GM18508 (cell line): ENCODE results near the gene TCIRG1.

ENCODE experiments used
- ATAC-seq: cut with Tn5 transposase; IDR thresholded peaks from one replicate; pipeline ENCODE4 v1.9.1; 2021; ENCODE audit warnings: moderate number of reproducible peaks; ENCODE audit not compliant: insufficient read depth, unreplicated experiment

Gene TCIRG1

DNA sequence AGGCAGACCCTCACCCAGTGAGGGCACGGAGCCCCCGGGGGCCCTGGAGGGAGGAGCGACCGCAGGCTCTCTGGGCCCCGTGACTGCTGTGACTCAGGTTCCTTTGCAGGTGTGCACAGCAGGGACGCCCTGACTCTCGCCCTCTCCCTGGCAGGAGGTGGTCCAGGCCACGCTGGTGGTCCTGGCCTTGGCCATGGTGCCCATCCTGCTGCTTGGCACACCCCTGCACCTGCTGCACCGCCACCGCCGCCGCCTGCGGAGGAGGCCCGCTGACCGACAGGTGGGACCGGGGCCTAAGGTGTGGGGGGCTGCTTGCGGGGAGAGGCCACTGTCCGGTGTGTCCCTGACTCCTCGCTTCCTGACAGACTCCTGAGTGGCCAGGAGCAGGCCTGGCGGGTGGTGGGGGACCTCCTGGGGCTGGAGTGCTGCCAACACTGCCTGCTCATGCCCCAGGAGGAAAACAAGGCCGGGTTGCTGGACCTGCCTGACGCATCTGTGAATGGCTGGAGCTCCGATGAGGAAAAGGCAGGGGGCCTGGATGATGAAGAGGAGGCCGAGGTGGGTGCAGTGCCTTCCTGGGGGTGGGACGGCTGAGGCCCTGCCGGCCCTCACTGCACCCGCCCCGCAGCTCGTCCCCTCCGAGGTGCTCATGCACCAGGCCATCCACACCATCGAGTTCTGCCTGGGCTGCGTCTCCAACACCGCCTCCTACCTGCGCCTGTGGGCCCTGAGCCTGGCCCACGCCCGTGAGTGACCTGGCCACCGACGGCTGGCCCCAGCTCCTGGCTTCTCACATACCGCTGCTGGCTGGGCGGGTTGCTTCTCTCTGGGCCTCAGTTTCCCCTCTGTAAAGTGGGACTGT, 10.9 kb downstream of the TCIRG1 start:
- ATAC-seq: no peak

- ATAC-seq: no peak
These were observed 11.6 kb downstream of the TCIRG1 start for GRCh38 chr11:68050371-68050841.

- ATAC-seq: no peak
These were observed 12.6 kb downstream of the TCIRG1 start for GRCh38 chr11:68051191-68052136.

DNA sequence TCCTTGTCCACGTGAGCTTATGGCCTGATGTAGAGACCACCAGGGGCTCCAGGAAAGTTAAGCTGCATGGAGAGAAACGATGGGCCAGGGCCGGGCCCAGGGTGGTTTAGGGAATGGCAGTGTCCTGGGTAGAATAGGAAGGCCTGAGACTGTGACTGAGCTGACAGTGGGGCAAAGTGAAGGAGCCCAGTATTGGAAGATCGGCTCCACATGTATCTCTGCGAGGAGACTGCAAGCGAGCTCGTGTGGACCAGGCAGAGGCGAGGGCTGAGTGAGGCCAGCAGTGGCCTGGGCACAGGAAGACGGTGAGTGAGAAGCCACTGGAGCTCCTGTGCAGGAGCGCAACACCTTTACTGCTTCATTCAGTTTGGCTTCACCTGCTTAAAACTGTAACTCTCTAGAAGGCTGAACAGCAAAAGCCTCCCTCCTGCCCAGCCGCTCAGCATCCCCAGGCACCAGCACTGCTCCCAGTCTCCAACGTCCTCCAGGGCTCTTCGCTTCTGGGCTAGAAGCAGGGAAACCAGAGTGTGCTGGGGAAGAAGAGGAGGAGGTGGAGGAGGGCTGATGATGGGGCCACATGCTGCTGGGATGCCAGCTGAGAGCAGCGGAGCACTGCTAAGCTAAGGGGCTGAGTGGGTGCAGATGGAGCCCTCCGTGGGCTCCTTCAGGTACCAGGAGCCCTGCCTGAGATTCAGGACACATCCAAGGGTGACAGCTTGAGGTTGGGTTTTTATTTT, 13.5 kb downstream of the TCIRG1 start:
- no peak for ATAC-seq

DNA sequence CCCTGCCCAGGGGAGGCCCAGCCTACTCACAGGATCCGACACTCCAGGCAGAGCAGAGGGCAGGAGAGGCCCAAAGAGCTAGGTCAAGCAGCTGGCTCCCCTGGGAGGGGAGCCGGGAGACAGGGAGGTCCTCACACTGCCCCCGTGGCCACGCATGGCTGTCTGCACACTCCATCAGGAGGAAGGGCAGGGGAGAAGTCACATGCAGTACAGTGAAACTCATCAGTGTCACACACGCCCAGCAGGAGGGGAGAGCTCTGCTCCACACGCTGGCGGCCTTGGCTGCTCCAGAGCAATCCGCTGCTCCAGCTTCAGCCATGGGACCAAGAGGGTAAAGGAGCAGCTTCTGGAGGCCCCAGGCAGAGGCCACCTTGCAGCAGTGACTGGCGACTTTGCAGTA, 14.3 kb downstream of the TCIRG1 start:
- no peak for ATAC-seq

DNA sequence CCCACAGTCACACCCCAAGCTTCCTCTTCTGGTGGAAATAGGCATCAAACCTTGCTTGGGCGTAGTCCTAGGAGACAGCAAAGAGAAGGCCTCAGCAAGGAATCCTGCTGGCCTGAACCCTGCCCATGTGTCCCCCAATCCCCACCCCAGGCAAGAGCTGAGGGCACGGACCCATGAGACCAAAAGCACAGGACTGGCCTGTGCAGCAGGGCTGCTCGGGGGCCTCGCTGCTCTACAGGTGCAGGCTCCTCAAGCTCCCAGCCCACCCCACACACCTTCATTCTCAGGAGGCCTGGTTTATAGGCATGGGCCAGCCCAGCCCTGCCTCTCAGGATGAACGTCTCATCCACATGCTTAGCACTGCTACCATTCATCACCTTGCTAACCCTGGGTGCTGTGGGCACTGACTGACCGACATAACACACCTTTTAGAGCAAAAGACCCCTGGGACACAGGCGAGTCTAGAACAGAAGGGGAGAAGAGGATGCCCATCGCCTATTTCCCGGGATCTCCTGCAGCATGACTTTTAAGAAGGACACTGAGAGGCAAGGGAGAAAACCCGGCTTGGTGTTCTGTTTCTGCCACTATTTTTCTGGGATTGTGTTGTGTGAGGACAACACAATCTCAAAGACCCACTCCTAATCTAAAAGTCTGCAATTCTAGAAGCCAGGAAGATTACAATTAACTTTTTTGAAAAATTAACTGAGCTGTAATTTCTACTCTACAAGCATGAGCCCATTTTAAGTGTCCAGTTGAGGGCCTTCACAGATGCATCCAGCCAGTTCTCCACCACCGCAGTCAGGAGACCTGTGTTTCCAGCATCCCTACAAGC, 15.4 kb downstream of the TCIRG1 start:
- no peak for ATAC-seq

- no peak for ATAC-seq
These were observed 17.8 kb downstream of the TCIRG1 start for GRCh38 chr11:68056317-68057285.

- no peak for ATAC-seq
These were observed 19.0 kb downstream of the TCIRG1 start for GRCh38 chr11:68057807-68058206.

DNA sequence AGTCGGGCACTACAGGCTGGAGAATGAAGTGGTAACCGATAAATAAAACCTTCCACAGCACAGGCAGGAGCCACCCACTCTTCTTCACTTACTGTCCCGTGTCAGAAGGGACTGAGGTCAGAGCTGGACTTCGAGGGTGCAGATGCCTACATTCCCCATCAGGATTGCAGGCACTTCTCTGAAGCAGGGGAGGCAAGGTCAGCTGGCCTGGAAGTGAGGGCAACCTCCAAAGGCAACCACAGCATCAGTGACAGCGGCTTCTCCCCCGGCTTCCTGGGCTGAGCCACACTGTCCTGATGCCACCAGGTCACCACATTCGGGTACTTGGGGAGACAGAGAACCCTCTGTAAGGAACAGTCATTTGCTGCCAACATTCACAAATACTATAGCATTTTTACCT, 22.7 kb downstream of the TCIRG1 start:
- no peak for ATAC-seq

DNA sequence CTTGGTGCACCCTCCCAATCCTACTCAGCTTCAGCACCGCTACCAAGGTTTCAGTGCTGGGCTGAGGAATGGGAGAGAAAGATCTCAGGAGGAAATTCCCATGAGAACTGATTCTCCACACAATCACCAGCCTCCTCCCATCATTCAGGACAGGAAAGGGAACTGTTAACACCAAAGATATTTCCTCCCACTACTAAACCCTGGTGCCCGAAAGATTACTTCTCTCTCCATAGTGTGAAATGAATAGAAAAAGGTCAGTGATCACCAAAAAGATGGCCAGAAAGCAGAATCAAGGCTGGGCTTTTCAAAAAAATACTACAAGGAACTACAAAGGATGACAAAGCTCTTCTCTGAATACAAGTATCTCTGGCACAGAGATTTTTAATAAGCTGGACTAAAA, 26.1 kb downstream of the TCIRG1 start:
- ATAC-seq: no peak

DNA sequence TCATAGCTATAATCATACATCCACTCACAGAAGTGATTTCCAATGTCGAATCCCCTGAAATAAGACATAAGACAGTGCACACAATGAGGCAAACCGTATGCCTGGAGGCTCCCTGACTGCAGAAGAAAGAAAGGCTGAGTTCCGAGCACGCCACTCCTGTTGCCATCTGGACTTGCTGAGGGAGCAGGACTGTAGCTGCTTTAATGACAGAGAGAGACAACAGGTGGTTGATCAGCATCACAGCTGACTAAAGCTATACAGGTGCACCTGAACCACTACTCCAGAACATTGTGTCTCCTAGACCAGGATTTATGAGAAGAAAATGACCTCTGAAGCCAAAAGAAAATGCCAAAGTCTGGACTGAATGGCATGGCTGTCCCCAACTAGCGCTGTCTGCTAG, 27.0 kb downstream of the TCIRG1 start:
- no peak for ATAC-seq

DNA sequence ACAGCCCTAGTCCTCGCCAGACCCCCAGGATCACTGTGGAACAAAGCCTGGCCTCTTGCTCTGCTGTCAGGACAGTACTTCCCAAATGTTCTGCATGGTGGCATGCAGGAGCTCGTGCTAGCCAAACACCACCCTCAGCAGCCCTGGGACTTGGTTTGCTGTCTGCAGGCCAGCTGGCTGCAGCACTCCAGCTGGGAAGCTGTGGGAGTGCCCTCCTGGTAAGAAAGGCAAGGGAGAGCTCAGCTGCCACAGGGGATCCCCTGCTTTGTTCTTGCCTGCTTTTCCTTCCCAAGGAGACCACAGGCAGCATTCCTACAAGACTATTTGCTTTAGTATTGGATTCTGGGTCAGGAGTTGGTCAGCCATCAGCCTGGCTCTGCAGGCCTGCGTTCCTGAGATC, 27.9 kb downstream of the TCIRG1 start:
- no peak for ATAC-seq

DNA sequence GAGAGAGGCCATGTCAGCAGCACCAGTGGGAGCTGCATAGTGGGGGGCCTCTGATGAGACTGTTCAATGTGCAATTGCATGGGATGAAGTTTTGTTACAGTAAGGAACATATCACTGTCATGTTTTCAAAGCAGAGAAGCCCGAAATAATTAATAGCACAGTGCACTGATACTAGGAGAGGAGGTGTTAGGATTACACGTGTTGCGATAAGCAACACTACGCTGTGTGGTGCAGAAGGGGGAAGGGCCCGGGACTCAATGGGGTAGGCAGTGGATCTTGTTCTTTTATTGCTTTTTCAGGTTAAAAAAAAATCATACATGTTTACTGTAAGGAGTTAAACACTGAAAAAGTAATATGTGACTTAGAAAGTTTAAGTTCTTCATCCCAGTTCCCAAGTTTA, 29.2 kb downstream of the TCIRG1 start:
- no peak for ATAC-seq

- ATAC-seq: no peak
These were observed 32.6 kb downstream of the TCIRG1 start for GRCh38 chr11:68071281-68072048.

DNA sequence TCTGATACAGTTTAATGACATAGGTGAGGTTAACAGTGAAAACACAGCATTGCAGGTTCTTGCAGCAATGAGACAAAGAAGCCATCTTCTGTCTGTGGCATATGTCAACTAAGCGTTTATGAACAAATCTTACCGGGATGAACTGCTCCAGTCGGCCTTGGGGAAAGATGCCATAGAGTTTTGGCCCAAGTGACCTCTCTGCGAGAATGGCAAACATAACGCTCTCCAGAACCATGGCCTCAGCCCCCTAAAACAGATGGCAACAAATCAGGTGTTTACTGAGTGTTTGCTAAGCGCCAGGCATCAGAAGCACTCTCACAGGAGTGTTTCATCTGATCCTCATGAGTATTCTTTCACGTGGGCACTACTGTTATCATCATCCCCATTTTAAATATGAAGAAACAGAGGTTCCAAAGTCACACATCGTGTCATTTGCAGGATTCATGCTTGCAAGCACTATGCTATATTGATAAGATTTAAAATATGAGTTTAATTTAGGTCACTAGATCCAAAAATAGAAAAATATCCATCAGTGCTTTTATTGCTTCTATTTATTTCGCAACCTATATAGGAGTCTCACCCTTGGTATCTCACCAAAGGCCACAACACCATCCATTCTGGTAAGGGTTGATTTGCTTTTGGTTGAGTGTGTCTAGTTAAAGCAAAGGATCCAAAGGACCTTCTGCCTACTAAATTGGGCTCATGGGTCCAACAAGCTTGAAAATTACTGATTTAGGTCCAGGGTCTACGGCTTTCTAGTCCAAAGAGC, 35.9 kb downstream of the TCIRG1 start:
- no peak for ATAC-seq

GRCh38 chr11:68076371-68077042, 37.7 kb downstream of the TCIRG1 start:
- no peak for ATAC-seq
